ENCODE data around the gene CXCR4.

CXCR4 gene

DNA sequence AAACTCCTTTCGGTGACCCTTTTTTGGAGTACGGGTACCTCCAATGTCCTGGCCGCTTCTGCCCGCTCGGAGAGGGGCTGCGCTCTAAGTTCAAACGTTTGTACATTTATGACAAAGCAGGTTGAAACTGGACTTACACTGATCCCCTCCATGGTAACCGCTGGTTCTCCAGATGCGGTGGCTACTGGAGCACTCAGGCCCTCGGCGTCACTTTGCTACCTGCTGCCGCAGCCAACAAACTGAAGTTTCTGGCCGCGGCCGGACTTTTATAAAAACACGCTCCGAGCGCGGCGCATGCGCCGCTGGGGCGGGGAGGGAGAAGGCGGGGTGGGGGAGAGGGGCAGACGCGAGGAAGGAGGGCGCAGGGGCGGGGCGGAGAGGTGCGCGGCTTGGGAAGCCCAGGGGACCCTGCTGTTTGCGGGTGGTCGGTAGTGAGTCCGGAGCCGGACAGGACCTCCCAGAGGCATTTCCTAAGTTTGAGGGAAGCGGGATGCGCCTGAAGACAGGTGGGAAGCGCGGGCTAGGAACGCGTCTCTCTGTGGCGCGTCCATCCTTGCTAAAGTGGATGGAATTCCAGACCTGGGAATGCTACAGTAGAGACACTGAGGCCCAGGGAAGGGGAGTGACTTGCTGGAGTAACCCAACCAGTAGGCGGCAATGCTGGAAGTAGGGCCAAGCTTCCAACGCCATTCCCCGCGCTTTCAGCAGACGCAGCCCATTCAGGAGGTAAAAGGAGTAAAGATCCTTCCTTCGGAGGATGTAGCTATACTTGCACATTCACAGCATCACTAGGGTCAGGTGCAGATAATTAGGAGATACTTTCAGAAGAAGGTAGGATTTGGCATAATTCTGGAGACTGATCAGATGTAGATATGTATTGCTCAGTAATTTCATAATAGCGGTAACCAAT lies at the start of gene CXCR4:
CXCR4 (minus strand) TSS at position 241 of the 910 bp plus-strand sequence; CDS start at position 152, 89 bp downstream.
- POLR2A ChIA-PET, result interaction anchor here (0.7 to 1.5 kb wide), 2 partner anchors 18 to 93 kb away, joined by 3 to 4 read pairs; no protein-coding TSS in a partner anchor
- peak; percentile 36; the same call in 1 of the 2 replicates for TF ChIP-seq CTBP1 (IDR thresholded peaks at IDR 0.05; ENCODE audit: borderline replicate concordance)
- no peak for TF ChIP-seq FOXK2 (IDR thresholded peaks at IDR 0.05)
- no peak for TF ChIP-seq FOXM1 (IDR thresholded peaks at IDR 0.05; ENCODE audit: borderline replicate concordance)
- no peak for TF ChIP-seq NFRKB (IDR thresholded peaks at IDR 0.05)
- CTCF ChIA-PET, result no interaction called here
- DNase-seq (ENCODE audit: extremely low spot score), result peak; percentile 85

DNA sequence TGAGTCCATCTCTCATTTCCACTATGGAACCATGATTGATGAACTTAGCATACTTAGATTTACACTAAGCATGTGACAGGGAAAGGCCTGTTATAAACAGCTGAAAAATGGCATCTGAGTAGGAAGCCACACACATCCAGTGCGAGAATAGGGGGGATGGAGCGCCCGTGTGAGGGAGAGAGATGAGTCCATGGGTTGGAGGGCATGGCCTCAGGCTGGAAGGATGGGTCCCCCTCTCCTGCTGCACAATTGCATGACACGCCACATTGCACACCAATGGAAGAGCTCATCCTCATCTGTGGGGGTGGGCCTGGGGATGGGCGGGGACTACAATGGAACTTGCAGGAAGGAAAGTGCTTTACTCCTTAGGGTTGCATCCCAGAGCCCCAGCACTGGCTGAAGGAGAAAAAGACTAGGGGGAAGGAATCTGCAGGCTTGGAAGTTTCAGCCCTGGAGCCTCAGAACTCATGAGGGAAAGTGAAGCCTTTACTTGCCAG lies 46.4 kb upstream of the CXCR4 start:
- no peak for DNase-seq (ENCODE audit: extremely low spot score)
- ChIA-PET POLR2A (no interaction called here), CTCF (no interaction called here)
- TF ChIP-seq TARDBP (IDR thresholded peaks at IDR 0.05) (no peak), SP1 (IDR thresholded peaks at IDR 0.05) (no peak), FOXA1 (IDR thresholded peaks at IDR 0.05) (no peak), PKNOX1 (IDR thresholded peaks at IDR 0.05) (no peak), NFRKB (IDR thresholded peaks at IDR 0.05) (no peak), SUZ12 (IDR thresholded peaks at IDR 0.05) (no peak), ELF4 (IDR thresholded peaks at IDR 0.05) (no peak), CTBP1 (IDR thresholded peaks at IDR 0.05; ENCODE audit: borderline replicate concordance) (no peak), BHLHE40 (IDR thresholded peaks at IDR 0.05; ENCODE audit: borderline replicate concordance) (no peak), ARNT (IDR thresholded peaks at IDR 0.05) (no peak), HDGF (IDR thresholded peaks at IDR 0.05; ENCODE audit: borderline replicate concordance) (no peak), ZNF384 (IDR thresholded peaks at IDR 0.05) (no peak), FOXK2 (IDR thresholded peaks at IDR 0.05) (no peak), LEF1 (IDR thresholded peaks at IDR 0.05; ENCODE audit: borderline replicate concordance) (no peak), FOXM1 (IDR thresholded peaks at IDR 0.05; ENCODE audit: borderline replicate concordance) (no peak), L3MBTL2 (conservative IDR thresholded peaks at IDR 0.05) (no peak)

DNA sequence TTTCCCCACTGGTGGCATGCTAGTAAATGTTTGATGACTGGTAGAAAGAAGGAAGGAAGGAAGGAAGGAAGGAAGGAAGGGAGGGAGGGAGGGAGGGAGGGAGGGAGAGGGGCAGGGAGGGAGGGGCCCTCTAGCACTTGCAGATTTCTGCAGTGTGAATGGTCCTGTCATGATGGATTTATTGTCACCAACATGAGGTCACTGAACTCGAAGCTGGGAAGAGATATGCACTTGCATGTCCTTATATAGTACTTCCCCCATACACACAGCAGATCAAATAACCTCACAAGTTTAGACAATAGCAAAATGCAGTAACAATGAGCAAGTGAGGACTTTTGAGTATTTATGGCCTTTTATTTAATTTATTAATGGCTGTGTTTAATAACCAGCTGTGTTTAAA lies 44.5 kb upstream of the CXCR4 start:
- TF ChIP-seq PKNOX1 (IDR thresholded peaks at IDR 0.05), result 0 out of 2 replicates have a peak, but pooled peaks have one; percentile 10
- no peak for TF ChIP-seq SUZ12 (IDR thresholded peaks at IDR 0.05)
- no peak for TF ChIP-seq ZNF384 (IDR thresholded peaks at IDR 0.05)
- no peak for TF ChIP-seq HDGF (IDR thresholded peaks at IDR 0.05; ENCODE audit: borderline replicate concordance)
- ChIA-PET CTCF (no interaction called here), POLR2A (no interaction called here)
- DNase-seq (ENCODE audit: extremely low spot score), result no peak

DNA sequence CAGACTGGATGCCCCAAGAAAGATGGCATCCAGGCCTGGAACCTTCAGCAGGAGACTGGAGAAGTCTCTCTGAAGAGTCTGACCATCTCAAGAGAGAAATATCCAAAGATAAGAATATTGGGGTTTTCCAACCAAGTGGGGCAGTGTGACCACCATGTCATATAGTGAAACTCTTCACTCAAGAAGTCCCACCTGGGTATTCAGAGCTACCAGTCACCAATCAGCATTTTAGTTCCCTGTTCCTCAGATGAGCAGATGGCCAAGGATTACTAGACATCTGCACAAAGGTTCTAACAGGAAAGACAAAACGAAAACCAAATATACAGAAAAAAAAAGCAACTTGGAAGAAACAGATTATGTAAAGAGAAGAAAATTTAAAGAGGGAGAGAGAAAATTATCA lies 38.5 kb upstream of the CXCR4 start:
- ChIA-PET POLR2A (no interaction called here), CTCF (no interaction called here)
- TF ChIP-seq ELF4 (IDR thresholded peaks at IDR 0.05) (no peak), PKNOX1 (IDR thresholded peaks at IDR 0.05) (no peak), FOXK2 (IDR thresholded peaks at IDR 0.05) (no peak), BHLHE40 (IDR thresholded peaks at IDR 0.05; ENCODE audit: borderline replicate concordance) (no peak), FOXA1 (IDR thresholded peaks at IDR 0.05) (no peak), L3MBTL2 (conservative IDR thresholded peaks at IDR 0.05) (no peak), NFRKB (IDR thresholded peaks at IDR 0.05) (no peak)
- DNase-seq (ENCODE audit: extremely low spot score), result no peak

DNA sequence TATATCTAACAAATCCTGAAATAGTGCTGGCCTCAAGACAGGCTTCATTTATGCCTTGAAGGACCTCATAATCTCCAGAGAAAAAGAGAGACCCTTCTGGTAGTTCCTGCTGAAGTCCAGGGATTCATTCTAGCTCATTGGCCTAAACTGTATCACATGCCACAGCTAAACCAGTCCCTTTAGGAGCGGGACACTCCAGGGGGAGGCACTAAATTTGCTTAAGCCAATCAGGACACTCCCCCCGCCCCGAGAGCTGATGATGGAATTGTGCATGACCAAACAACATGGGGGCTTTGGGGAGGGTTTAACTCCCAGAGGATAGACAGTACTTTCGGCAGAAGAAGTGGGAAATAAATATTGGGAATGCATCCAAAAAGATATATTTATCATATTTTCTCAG lies 36.4 kb upstream of the CXCR4 start:
- ChIA-PET CTCF (no interaction called here), POLR2A (no interaction called here)
- no peak for DNase-seq (ENCODE audit: extremely low spot score)

DNA sequence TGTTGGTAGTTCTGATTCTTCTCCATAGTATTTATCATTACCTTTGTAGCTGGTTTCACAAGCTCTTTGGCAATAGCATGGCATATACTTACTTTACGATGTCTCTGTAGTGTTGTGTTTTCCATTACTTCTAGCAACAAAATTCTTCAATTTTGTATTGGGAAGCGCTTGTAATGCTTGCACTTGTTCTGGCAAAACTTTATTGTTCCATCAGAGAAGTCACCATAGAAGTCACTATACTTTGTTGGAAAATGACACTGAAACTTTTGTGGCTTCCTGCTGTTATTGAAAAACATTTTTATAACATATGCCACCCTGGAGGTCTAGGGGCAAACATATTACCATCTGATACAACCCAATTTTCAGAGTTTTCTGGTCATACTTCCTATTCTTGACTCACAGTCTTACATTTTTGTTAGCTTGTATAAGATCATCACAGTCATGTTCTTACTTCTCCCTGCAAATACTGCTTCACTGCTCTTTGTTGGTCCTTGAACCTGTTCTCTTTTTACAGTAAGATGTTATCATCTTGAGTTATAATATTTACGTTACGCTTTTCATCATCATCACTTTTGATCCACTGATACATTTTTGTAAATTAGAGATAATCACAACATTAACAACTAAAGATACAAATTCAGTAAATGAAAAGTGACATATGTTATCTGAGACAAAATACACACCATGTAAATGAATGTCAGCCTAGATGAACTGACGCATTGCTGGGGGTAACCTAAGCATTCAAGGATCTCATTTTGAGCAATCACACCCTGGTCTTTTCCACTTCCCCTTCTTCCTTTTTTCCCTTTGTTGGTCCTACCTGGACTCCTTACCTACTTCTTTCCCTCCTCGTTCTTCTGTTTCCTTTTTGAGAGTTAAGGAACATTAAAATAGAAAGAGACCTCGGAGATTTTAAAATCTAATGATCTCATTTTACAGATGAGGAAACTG lies 33.3 kb upstream of the CXCR4 start:
- TF ChIP-seq TARDBP (IDR thresholded peaks at IDR 0.05) (no peak), FOXM1 (IDR thresholded peaks at IDR 0.05; ENCODE audit: borderline replicate concordance) (no peak), FOXK2 (IDR thresholded peaks at IDR 0.05) (no peak), PKNOX1 (IDR thresholded peaks at IDR 0.05) (no peak), LEF1 (IDR thresholded peaks at IDR 0.05; ENCODE audit: borderline replicate concordance) (no peak), BHLHE40 (IDR thresholded peaks at IDR 0.05; ENCODE audit: borderline replicate concordance) (no peak), CTBP1 (IDR thresholded peaks at IDR 0.05; ENCODE audit: borderline replicate concordance) (no peak), HDGF (IDR thresholded peaks at IDR 0.05; ENCODE audit: borderline replicate concordance) (no peak), ELF4 (IDR thresholded peaks at IDR 0.05) (no peak), ARNT (IDR thresholded peaks at IDR 0.05) (no peak)
- POLR2A ChIA-PET, result no interaction called here
- DNase-seq (ENCODE audit: extremely low spot score), result no peak
- CTCF ChIA-PET, result no interaction called here

More for the DNA sequence above, 36.4 kb upstream of the CXCR4 start:
- TF ChIP-seq L3MBTL2 (conservative IDR thresholded peaks at IDR 0.05) (no peak), ELF4 (IDR thresholded peaks at IDR 0.05) (no peak), NFRKB (IDR thresholded peaks at IDR 0.05) (no peak), TARDBP (IDR thresholded peaks at IDR 0.05) (no peak)

All from HEK293T (cell line).